Right lobe of liver (tissue), 4 donors: ENCODE results near the gene STMN3.

ENCODE experiments used
- POLR2A ChIP-seq: fragments of 450-650 bp; IDR thresholded peaks from one replicate; pipeline ENCODE4 v1.6.1; 2017; ENCODE audit warnings: antibody characterized with exemption, mild to moderate bottlenecking
- TF ChIP-seq, protein P1 (sequence below), 4 donors: fragments of 200-600 bp in 3 of 4; fragments of 450-650 bp in 1 of 4; IDR thresholded peaks; one replicate each; pipeline versions ENCODE4 v1.5.1 to v1.8.0; 2016 to 2022; ENCODE audit warnings: antibody characterized with exemption in 4 of 4, mild to moderate bottlenecking in 2 of 4
- donor health status: DM: no; HTN: no; CAD: no.
- donor health status: DM: no; HTN: no; CAD: no.
- donor health status: DM: no; HTN: yes; CAD: no.

DNA sequence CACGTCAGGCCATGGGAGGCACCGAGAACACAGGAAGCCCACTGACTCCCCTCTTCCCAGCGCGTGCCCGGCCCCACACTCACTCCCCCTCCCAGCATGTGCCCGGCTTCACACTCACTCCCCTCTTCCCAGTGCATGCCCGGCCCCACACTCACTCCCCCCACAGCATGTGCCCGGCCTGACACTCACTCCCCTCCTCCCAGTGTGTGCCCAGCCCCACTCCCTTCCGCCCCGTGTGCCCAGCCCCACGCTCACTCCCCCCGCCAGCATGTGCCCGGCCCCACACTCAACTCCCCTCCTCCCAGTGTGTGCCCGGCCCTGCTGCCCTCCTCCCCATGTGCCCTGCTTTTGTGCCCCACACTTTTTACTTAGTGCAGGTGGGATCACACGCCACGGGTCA is 14.6 kb upstream of the STMN3 start:
- TF ChIP-seq, protein P1, sequence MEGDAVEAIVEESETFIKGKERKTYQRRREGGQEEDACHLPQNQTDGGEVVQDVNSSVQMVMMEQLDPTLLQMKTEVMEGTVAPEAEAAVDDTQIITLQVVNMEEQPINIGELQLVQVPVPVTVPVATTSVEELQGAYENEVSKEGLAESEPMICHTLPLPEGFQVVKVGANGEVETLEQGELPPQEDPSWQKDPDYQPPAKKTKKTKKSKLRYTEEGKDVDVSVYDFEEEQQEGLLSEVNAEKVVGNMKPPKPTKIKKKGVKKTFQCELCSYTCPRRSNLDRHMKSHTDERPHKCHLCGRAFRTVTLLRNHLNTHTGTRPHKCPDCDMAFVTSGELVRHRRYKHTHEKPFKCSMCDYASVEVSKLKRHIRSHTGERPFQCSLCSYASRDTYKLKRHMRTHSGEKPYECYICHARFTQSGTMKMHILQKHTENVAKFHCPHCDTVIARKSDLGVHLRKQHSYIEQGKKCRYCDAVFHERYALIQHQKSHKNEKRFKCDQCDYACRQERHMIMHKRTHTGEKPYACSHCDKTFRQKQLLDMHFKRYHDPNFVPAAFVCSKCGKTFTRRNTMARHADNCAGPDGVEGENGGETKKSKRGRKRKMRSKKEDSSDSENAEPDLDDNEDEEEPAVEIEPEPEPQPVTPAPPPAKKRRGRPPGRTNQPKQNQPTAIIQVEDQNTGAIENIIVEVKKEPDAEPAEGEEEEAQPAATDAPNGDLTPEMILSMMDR (IDR thresholded peaks at IDR 0.05) = no peak
- no peak for TF ChIP-seq POLR2A
